Gastrocnemius medialis (tissue), 4 donors: Measurements from ENCODE around the gene RCVRN.

Source experiments
- POLR2A ChIP-seq, 2 donors: fragments of 450-650 bp; IDR thresholded peaks; one replicate each; pipeline ENCODE4 v1.6.1; 2017; ENCODE audit warnings: antibody characterized with exemption in 2 of 2, mild to moderate bottlenecking in 2 of 2, moderate library complexity in 2 of 2
- TF ChIP-seq, protein P1 (sequence below), 5 experiments: fragments of 450-650 bp in 3 of 5; fragments of 200-600 bp in 2 of 5; sonication (generic) in 2 of 5; IDR thresholded peaks in 4 of 5; conservative IDR thresholded peaks in 1 of 5; 1 replicate in 4 of 5; 2 replicates in 1 of 5; pipeline ENCODE4 v1.5.1; 2016 to 2019; ENCODE audit warnings: antibody characterized with exemption in 5 of 5, mild to moderate bottlenecking in 3 of 5, moderate library complexity in 3 of 5

DNA sequence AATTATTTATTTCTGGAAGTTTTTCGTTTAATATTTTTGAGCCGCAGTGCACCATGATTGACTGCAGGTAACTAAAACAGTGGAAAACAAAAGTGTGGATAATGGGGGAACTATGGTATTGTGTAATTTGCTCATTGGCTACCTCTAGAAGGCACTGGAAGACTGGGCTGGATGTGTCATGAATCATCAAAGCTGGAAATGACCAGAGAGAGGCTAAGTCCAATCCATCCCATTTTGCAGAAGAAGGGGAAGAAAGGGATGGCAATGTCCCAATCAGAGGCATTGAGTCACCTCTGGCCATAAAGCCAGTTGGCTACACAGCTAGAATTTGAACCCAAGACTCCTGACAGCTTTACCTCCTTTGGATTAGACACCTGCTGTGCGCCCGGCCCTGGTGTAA lies 50.0 kb downstream of the RCVRN start:
- TF ChIP-seq, protein P1, sequence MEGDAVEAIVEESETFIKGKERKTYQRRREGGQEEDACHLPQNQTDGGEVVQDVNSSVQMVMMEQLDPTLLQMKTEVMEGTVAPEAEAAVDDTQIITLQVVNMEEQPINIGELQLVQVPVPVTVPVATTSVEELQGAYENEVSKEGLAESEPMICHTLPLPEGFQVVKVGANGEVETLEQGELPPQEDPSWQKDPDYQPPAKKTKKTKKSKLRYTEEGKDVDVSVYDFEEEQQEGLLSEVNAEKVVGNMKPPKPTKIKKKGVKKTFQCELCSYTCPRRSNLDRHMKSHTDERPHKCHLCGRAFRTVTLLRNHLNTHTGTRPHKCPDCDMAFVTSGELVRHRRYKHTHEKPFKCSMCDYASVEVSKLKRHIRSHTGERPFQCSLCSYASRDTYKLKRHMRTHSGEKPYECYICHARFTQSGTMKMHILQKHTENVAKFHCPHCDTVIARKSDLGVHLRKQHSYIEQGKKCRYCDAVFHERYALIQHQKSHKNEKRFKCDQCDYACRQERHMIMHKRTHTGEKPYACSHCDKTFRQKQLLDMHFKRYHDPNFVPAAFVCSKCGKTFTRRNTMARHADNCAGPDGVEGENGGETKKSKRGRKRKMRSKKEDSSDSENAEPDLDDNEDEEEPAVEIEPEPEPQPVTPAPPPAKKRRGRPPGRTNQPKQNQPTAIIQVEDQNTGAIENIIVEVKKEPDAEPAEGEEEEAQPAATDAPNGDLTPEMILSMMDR (IDR thresholded peaks at IDR 0.05 in 4 of 5, conservative IDR thresholded peaks at IDR 0.05 in 1 of 5), result no peak
- no peak for TF ChIP-seq POLR2A (IDR thresholded peaks at IDR 0.05)
